GM19043 (cell line): ENCODE results near the gene ZNF398.
"Not testable (repeated sequence)": the region's sequence is repeated elsewhere in the genome, so short reads cannot be mapped to it uniquely, and the experiment has no call there.

Source experiments
- ATAC-seq: cut with Tn5 transposase; IDR thresholded peaks from one replicate; pipeline ENCODE4 v1.9.1; 2021; ENCODE audit warnings: low read depth; ENCODE audit not compliant: unreplicated experiment

Gene ZNF398

GRCh38 chr7:149223761-149224160, 76.5 kb downstream of the ZNF398 start:
- no peak for ATAC-seq

GRCh38 chr7:149224352-149224751, 77.1 kb downstream of the ZNF398 start:
- no peak for ATAC-seq

GRCh38 chr7:149225106-149225505, 77.9 kb downstream of the ZNF398 start:
- no peak for ATAC-seq

- ATAC-seq, result no peak
Measured at GRCh38 chr7:149225656-149226055, 78.4 kb downstream of the ZNF398 start.

- not testable (repeated sequence) for ATAC-seq
Measured at GRCh38 chr7:149226366-149226765, 79.1 kb downstream of the ZNF398 start.

- no peak for ATAC-seq
Measured at GRCh38 chr7:149226840-149227494, 79.7 kb downstream of the ZNF398 start.

GRCh38 chr7:149228831-149229471, 81.7 kb downstream of the ZNF398 start:
- no peak for ATAC-seq

GRCh38 chr7:149229526-149229925, 82.3 kb downstream of the ZNF398 start:
- ATAC-seq, result no peak

GRCh38 chr7:149232362-149232761, 85.1 kb downstream of the ZNF398 start:
- ATAC-seq, result no peak
